Measurements from ENCODE around the gene FCN2. TPM values are rescaled to one million over a fixed set of nuclear protein-coding genes. Genes with fewer than 3 reads are reported as not detected.

The FCN2 gene
- total RNA-seq (not detected), polyA plus RNA-seq (under 1 TPM; 0.20 to 0.22 TPM)
- long read RNA-seq, donor 1, result 0 reads
- long read RNA-seq, donor 2, result 0 reads
- long read RNA-seq, donor 3, result 0 reads
- long read RNA-seq, donor 4, result 0 reads
- long read RNA-seq, donor 5, result 0 reads

DNA sequence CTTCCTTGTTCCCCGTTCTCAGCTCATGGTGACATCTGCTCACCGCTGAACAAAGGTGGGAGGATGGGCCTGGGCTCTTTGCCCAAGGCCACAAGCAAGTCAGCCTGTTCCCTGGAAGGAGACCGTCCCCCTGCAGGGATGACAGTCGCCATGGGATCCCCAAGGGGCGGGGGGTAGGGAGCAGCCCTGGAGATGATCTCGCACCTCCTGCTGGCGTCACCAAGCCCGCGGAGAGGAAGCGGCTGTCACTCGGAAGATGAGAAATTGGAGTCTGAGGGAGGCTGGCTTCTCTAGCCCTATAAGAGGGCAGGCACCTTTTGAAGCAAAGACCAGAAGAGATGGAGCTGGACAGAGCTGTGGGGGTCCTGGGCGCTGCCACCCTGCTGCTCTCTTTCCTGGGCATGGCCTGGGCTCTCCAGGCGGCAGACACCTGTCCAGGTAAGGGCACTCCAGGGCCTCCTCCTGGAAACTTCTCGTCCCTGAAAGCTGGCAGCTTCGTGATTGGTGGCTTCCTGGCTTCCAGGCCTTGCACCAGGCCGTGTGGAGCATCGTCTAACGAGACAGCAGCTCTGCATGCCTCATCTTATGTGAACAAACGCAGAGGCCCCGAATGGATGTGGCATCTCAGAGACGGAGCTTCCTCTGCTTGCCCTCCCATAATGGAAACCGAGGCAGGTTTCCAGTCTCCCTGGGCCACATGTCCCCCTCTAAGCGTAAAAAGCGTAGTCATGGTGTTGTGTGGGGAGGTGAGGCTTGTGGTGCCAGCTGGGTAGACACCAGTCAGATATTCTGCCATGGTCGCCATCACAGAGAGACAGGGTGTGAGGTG, at the start of gene FCN2:
FCN2 (plus strand) TSS at position 327 of the 829 bp plus-strand sequence; CDS start at position 339, 12 bp downstream.
- TF ChIP-seq, protein P1, sequence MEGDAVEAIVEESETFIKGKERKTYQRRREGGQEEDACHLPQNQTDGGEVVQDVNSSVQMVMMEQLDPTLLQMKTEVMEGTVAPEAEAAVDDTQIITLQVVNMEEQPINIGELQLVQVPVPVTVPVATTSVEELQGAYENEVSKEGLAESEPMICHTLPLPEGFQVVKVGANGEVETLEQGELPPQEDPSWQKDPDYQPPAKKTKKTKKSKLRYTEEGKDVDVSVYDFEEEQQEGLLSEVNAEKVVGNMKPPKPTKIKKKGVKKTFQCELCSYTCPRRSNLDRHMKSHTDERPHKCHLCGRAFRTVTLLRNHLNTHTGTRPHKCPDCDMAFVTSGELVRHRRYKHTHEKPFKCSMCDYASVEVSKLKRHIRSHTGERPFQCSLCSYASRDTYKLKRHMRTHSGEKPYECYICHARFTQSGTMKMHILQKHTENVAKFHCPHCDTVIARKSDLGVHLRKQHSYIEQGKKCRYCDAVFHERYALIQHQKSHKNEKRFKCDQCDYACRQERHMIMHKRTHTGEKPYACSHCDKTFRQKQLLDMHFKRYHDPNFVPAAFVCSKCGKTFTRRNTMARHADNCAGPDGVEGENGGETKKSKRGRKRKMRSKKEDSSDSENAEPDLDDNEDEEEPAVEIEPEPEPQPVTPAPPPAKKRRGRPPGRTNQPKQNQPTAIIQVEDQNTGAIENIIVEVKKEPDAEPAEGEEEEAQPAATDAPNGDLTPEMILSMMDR (IDR thresholded peaks at IDR 0.05; ENCODE audit: control extremely low read depth, extremely low read depth), result no peak
- Histone ChIP-seq H3K4me3 (no peak within 1 kb of the TSS), H3K27me3 (ENCODE audit: control insufficient read depth in 3 of 3, insufficient read depth in 3 of 3, low read length in 2 of 3) (no peaks in the 10 kb centered on the region), H3K9ac (ENCODE audit: insufficient read depth in 1 of 2, low read length in 2 of 2) (no peak within 1 kb of the TSS), H3K27ac (ENCODE audit: low read depth in 1 of 2, low read length in 1 of 2) (no peak within 1 kb of the TSS), H3K36me3 (ENCODE audit: control insufficient read depth in 4 of 4, insufficient read depth in 4 of 4, low read length in 4 of 4) (no peaks in the 10 kb centered on the region), H3K4me1 (ENCODE audit: control insufficient read depth in 5 of 5, insufficient read depth in 5 of 5, low read length in 5 of 5) (peaks cover 0 to 16% (median 0%) of the 10 kb centered on the region in 5 donors), H3K9me3 (ENCODE audit: control insufficient read depth in 4 of 4, insufficient read depth in 3 of 4, low read length in 3 of 4) (no peaks in the 10 kb centered on the region)
- DNase-seq (no peak), ATAC-seq (ENCODE audit: insufficient read depth, low FRiP score) (no peak)
- WGBS, 2 donors, result 65 to 71% methylated on average over 24 to 25 of the region's 25 CpGs

DNA sequence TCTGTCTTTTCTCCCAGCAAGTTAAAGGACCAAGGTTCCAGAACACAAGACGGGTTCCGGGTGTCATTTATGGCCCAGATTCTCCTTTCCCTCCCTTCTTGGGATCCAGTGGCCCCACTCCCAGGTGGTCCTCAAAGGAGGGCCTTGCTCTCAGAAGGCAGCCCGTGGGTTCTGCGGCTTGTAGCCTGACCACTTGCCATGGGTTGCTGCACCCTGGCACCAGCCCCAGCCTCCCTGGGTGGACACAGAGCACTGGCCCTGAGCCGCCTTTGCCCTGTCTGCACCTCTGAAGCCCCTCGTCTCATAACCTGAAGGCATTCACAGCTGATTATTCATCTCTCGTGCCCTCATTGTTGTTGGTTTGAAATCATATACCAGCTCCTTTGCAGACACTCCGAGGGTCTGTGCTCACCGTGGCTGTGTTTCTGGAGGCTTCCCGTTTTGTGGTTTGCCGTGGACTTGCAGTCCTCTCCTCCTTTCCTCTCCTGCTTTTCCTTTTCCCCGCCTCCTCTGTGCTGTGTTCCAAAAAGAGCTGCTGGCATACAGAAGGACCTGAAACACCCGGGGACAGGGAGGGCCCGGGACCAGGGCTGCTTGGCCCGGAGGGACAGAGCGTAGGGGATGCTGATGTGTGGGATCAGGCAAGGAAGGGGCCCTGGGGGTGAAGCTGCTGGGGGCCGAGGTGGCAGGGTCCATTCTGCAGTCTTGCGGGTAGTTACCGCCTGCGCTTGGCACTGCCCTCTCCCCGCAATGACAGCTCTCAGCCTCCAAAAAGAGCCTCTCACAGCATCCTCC, 49.5 kb upstream of the FCN2 start:
- Histone ChIP-seq H3K4me1 (ENCODE audit: control insufficient read depth in 5 of 5, insufficient read depth in 5 of 5, low read length in 5 of 5) (no peaks in the 10 kb centered on the region), H3K27me3 (ENCODE audit: control insufficient read depth in 3 of 3, insufficient read depth in 3 of 3, low read length in 2 of 3) (no peaks in the 10 kb centered on the region), H3K36me3 (ENCODE audit: control insufficient read depth in 4 of 4, insufficient read depth in 4 of 4, low read length in 4 of 4) (peaks cover 0 to 23% (median 9%) of the 10 kb centered on the region in 4 donors), H3K9me3 (ENCODE audit: control insufficient read depth in 4 of 4, insufficient read depth in 3 of 4, low read length in 3 of 4) (peaks cover 0 to 5% (median 0%) of the 10 kb centered on the region in 4 donors), H3K4me3 (no peak overlapping the region), H3K27ac (ENCODE audit: low read depth in 1 of 2, low read length in 1 of 2) (no peak overlapping the region), H3K9ac (ENCODE audit: insufficient read depth in 1 of 2, low read length in 2 of 2) (no peak overlapping the region)
- no peak for ATAC-seq (ENCODE audit: insufficient read depth, low FRiP score)
- 87 to 88% methylated on average over 21 of the region's 21 CpGs for WGBS, 2 donors
- TF ChIP-seq, protein P1 (IDR thresholded peaks at IDR 0.05; ENCODE audit: control extremely low read depth, extremely low read depth), result no peak
- no peak for DNase-seq

DNA sequence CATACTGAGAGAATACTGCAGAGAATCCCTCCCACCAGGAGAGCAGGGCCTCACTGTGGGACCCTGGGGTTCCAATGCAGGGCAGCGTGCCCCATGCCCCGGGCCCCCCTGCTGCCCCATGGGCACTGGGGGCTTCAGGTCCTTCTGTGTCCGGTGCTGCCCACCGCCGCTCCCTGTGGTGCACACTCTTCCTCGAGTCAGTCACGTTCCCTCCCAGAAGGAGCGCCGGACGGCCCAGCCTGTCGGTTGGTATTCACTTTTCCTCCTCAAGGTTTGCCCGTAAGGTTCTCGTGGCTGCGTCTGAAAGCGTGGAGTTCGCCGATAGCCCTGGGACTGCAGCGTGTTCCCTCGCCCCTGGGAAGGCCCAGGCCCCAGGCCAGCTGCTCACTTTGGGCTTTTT, 48.1 kb upstream of the FCN2 start:
- H3K27me3 ChIP-seq (ENCODE audit: control insufficient read depth in 3 of 3, insufficient read depth in 3 of 3, low read length in 2 of 3), result no peaks in the 10 kb centered on the region
- H3K4me3 ChIP-seq, result no peak overlapping the region
- ATAC-seq (ENCODE audit: insufficient read depth, low FRiP score), result no peak
- TF ChIP-seq, protein P1 (IDR thresholded peaks at IDR 0.05; ENCODE audit: control extremely low read depth, extremely low read depth), result no peak
- DNase-seq, result no peak
- H3K27ac ChIP-seq (ENCODE audit: low read depth in 1 of 2, low read length in 1 of 2), result no peak overlapping the region
- WGBS, 2 donors, result 95 to 99% methylated on average over 19 of the region's 19 CpGs
- H3K9ac ChIP-seq (ENCODE audit: insufficient read depth in 1 of 2, low read length in 2 of 2), result no peak overlapping the region
- no peaks in the 10 kb centered on the region for H3K4me1 ChIP-seq (ENCODE audit: control insufficient read depth in 5 of 5, insufficient read depth in 5 of 5, low read length in 5 of 5)
- peaks cover 0 to 5% (median 0%) of the 10 kb centered on the region in 4 donors for H3K9me3 ChIP-seq (ENCODE audit: control insufficient read depth in 4 of 4, insufficient read depth in 3 of 4, low read length in 3 of 4)
- H3K36me3 ChIP-seq (ENCODE audit: control insufficient read depth in 4 of 4, insufficient read depth in 4 of 4, low read length in 4 of 4), result peaks cover 0 to 25% (median 9%) of the 10 kb centered on the region in 4 donors

Data from lung (tissue), 16 donors.